OCI-LY7 (cell line): ENCODE data around the gene ISM1. TPM values are rescaled to one million over a fixed set of nuclear protein-coding genes. Genes with fewer than 3 reads are reported as not detected.
A peak's percentile ranks its signal among the peaks of the same experiment; 100 is the strongest.

Experiments
- BruUV-seq: library from RNA; stranded (reverse); fragments of 400-500 nt; replicated peaks from 2 replicates; lab custom pipeline; 2021; lab: Mats Ljungman, UMichigan
- CTCF ChIA-PET: fragments of 300-600 bp; sonication (Branson Sonifier 250); formaldehyde crosslinking; loops from one replicate; lab custom pipeline; 2022; ENCODE audit warnings: antibody characterized with exemption; ENCODE audit not compliant: unreplicated experiment; lab: Charles Lee
- POLR2A ChIA-PET: fragments of 300-600 bp; sonication (Branson Sonifier 250); formaldehyde crosslinking; loops from one replicate; lab custom pipeline; 2022; ENCODE audit warnings: antibody characterized with exemption; lab: Charles Lee
- DNase-seq: peaks from one replicate; pipeline ENCODE4 v3.0.0-alpha.2; 2015; ENCODE audit warnings: low spot score
- H2AFZ ChIP-seq: fragments of 200-600 bp; sonication (generic), shearing (Covaris generic); 2 replicates; pipeline ENCODE4 v1.6.1; 2014; ENCODE audit warnings: mild to moderate bottlenecking, antibody characterized with exemption, low read length, moderate library complexity
- H3K27ac ChIP-seq: fragments of 200-600 bp; sonication (generic); 2 replicates; pipeline ENCODE4 v1.5.1; 2014; ENCODE audit warnings: mixed run types, low read depth, mild to moderate bottlenecking, moderate library complexity, low read length, inconsistent platforms; ENCODE audit not compliant: poor library complexity, severe bottlenecking
- H3K36me3 ChIP-seq: fragments of 200-600 bp; sonication (generic); 2 replicates; pipeline ENCODE4 v1.6.1; 2014; ENCODE audit warnings: mild to moderate bottlenecking, antibody characterized with exemption, low read length, moderate library complexity, mixed read lengths; ENCODE audit not compliant: insufficient read depth
- H3K4me1 ChIP-seq: fragments of 200-600 bp; sonication (generic); 2 replicates; pipeline ENCODE4 v1.5.1; 2014; ENCODE audit warnings: mild to moderate bottlenecking, low read length; ENCODE audit not compliant: insufficient read depth, poor library complexity, severe bottlenecking
- H3K4me2 ChIP-seq: fragments of 200-600 bp; sonication (generic); 2 replicates; pipeline ENCODE4 v1.6.1; 2014; ENCODE audit warnings: mild to moderate bottlenecking, low read length
- H3K4me3 ChIP-seq: fragments of 200-600 bp; sonication (generic); 2 replicates; pipeline ENCODE4 v1.5.1; 2014; ENCODE audit warnings: mild to moderate bottlenecking, low read depth, low read length; ENCODE audit not compliant: poor library complexity, severe bottlenecking
- H3K79me2 ChIP-seq: fragments of 200-600 bp; sonication (generic); 2 replicates; pipeline ENCODE4 v1.6.1; 2016; ENCODE audit warnings: low read depth, mild to moderate bottlenecking, low read length, moderate library complexity, mixed read lengths; ENCODE audit not compliant: insufficient read depth
- H3K9me2 ChIP-seq: fragments of 200-600 bp; sonication (generic); 2 replicates; pipeline ENCODE4 v1.6.1; 2016; ENCODE audit warnings: mild to moderate bottlenecking, low read length, mixed read lengths; ENCODE audit not compliant: insufficient read depth
- H3K9me3 ChIP-seq: fragments of 200-600 bp; sonication (generic); 2 replicates; pipeline ENCODE4 v1.6.1; 2014; ENCODE audit warnings: mild to moderate bottlenecking, mixed run types, low read length, mixed read lengths
- H4K20me1 ChIP-seq: fragments of 200-600 bp; sonication (generic); 2 replicates; pipeline ENCODE4 v1.6.1; 2014; ENCODE audit warnings: mild to moderate bottlenecking, antibody characterized with exemption, low read length, moderate library complexity, mixed read lengths; ENCODE audit not compliant: insufficient read depth
- CTCF ChIP-seq: fragments of 200-600 bp; sonication (generic); conservative IDR thresholded peaks from 2 replicates; pipeline ENCODE4 v1.5.1; 2014; ENCODE audit warnings: mild to moderate bottlenecking, antibody characterized with exemption, low read length, moderate library complexity, mixed read lengths
- EZH2phosphoT487 ChIP-seq: fragments of 200-600 bp; sonication (generic); IDR thresholded peaks from 2 replicates; pipeline ENCODE4 v1.6.1; 2018; ENCODE audit warnings: low read depth, borderline replicate concordance, mild to moderate bottlenecking, mixed run types, antibody characterized with exemption, low read length, moderate library complexity, mixed read lengths
- intact Hi-C: fragments of 100-400 bp; cut with micrococcal nuclease; formaldehyde crosslinking; loops from one replicate; pipeline ENCODE4 v1.10.0; 2022; ENCODE audit not compliant: unreplicated experiment
- total RNA-seq, 2 experiments: library from RNA; depleted of rRNA in 1 of 2; stranded (reverse); fragments of >200 nt in 1 of 2; shearing (Covaris generic) in 1 of 2; gene quantifications; 2 replicates each; pipeline ENCODE4 v1.2.3, GENCODE V29; 2014 to 2022

Gene ISM1
- total RNA-seq, 2 experiments from 2014 or later, result not detected

DNA sequence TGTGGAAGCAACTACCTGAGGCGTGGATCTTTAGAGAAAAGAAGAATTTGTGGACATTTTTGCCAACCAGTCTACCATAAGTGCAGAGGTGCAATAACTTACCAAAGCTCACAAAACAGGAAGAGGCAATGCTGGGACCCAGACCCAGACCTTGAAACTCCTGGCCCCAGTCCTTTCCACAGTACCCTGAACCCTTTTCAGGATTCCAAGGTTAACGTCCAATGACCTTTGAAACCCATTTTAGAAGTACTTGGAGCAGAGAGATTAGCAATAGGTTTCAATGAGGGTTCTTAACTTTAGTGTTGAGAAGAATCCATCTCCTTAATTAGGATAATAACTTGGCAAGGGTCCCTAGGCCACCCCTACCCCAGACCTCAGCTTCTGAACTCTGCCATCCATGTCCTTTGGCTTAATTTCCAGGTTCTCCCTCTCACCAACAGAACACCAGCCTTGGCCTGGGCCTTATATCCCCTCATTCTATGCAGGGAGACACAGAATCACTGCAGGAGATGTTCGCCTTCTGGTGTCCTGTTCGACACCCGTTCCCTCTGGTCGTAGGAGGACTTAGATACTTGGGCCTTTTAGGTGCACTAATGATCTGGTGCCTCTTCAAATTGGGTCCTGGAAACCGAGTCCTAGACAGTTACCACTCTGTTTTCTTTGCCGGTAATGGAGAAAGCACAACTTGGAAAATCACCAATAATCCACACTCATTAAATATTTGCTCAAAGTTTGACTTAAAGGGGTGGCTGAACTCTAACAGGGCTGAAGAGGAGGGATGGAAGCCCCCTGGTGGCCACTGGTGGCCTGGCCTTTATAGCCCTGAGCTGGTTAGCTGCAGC lies 40.6 kb downstream of the ISM1 start:
- H3K4me1 ChIP-seq, result no peaks in the 10 kb centered on the region
- H2AFZ ChIP-seq, result no peak overlapping the region
- no peaks in the 10 kb centered on the region for H3K9me2 ChIP-seq
- H3K4me2 ChIP-seq, result no peak overlapping the region
- no TSS peak for BruUV-seq
- no peaks in the 10 kb centered on the region for H3K36me3 ChIP-seq
- no peak overlapping the region for H3K27ac ChIP-seq
- DNase-seq, result peak; percentile 13
- H3K9me3 ChIP-seq, result no peaks in the 10 kb centered on the region
- intact Hi-C loops, result no loop called here
- no peak for TF ChIP-seq EZH2phosphoT487
- TF ChIP-seq CTCF, result peak; percentile 70
- no peaks in the 10 kb centered on the region for H3K79me2 ChIP-seq
- no peak overlapping the region for H3K4me3 ChIP-seq
- ChIA-PET POLR2A (interaction anchor here (0.5 to 0.8 kb wide), 2 partner anchors 133 to 1835 kb away, joined by 3 read pairs; no protein-coding TSS in a partner anchor), CTCF (no interaction called here)
- no peaks in the 10 kb centered on the region for H4K20me1 ChIP-seq

DNA sequence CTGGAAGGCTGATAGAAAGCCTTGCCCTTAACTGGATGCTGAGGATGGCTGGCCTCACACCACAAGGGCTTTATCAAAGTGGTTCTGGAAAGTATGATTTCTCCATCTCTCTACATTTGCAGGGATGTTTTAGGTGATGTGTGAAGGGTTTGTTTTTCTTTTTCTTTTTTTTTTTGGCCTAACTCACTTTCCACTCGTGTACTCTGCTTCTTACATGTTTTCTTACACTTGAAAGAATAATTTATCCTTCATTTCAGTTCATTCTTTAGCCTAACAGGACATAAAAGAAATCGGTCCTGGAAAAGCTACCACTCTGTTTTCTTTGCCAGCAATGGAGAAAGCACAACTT lies 41.2 kb downstream of the ISM1 start:
- POLR2A ChIA-PET, result interaction anchor here (0.8 kb wide), 1 partner anchor 1835 kb away, joined by 3 read pairs; no protein-coding TSS in a partner anchor
- Histone ChIP-seq H2AFZ (no peak overlapping the region), H3K79me2 (no peaks in the 10 kb centered on the region), H3K27ac (no peak overlapping the region), H3K4me2 (no peak overlapping the region), H3K9me3 (no peaks in the 10 kb centered on the region), H3K36me3 (no peaks in the 10 kb centered on the region), H3K9me2 (no peaks in the 10 kb centered on the region), H4K20me1 (no peaks in the 10 kb centered on the region), H3K4me1 (no peaks in the 10 kb centered on the region), H3K4me3 (no peak overlapping the region)
- TF ChIP-seq CTCF (peak; percentile 35; the same call in 1 of the 2 replicates), EZH2phosphoT487 (no peak)
- no TSS peak for BruUV-seq
- DNase-seq, result no peak
- intact Hi-C loops, result no loop called here
- CTCF ChIA-PET, result no interaction called here
